Glomerular visceral epithelial cell (primary cell): ENCODE data around the gene ZNF888.
"Not testable (repeated sequence)": the region's sequence is repeated elsewhere in the genome, so short reads cannot be mapped to it uniquely, and the experiment has no call there.

Source experiments
- DNase-seq: peaks from one replicate; pipeline ENCODE4 v3.0.0-alpha.2; 2016; ENCODE audit errors: extremely low spot score

The ZNF888 gene

GRCh38 chr19:52872996-52873395 is 50.2 kb downstream of the ZNF888 start:
- not testable (repeated sequence) for DNase-seq

- no peak for DNase-seq
Measured at GRCh38 chr19:52871466-52871865, 51.8 kb downstream of the ZNF888 start.

GRCh38 chr19:52868031-52868430 is 55.2 kb downstream of the ZNF888 start:
- DNase-seq, result not testable (repeated sequence)

GRCh38 chr19:52857378-52858191 is 65.6 kb downstream of the ZNF888 start, which contains the start of gene ZNF468:
TSS of gene ZNF468 (minus strand) at chr19:52857619. CDS start at chr19:52854272, 3,347 bp downstream.
- peak; percentile 45 for DNase-seq

- not testable (repeated sequence) for DNase-seq
Measured at GRCh38 chr19:52856540-52857377, 66.5 kb downstream of the ZNF888 start.
